ENCODE results near the gene CORO2B. TPM values are rescaled to one million over a fixed set of nuclear protein-coding genes. Genes with fewer than 3 reads are reported as not detected.

Gene CORO2B
- total and polyA plus RNA-seq, 9 of the 15 experiments (the other 6 are each of a cell fraction or from before 2014, with no cell fraction given) = not detected

DNA sequence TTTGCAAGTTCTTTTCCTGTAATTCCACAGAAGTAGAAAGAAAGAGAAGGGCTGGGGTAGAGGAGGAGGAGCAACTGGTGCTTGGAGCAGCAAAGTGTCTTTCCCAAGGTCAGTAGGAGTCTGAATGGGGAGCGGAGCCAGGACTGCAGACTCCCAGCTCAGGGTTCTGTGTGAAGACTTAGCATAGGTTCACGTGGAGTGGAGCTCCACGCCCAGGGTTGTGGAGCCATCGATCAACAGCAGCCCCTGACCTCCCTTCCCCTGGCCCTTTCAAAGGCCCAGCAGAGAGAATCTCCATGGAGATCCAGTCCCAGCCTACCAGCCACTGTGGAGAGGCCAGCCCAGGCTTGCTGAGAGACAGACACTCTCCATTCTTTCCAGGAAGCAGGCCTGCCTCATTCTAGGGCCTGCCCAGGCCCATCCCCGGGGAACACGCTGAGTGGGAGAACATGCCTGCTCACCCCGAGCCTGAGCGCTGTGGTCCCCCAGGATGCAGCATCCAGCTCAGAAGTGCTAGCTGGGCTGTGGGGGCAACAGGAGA is 62.1 kb downstream of the CORO2B start:
- Histone ChIP-seq H4K20me1 (replicated peaks; ENCODE audit: control insufficient read depth, insufficient read depth, low read length) (peaks cover 6% of the 10 kb centered on the region; the same call in 1 of the 2 replicates), H2AFZ (ENCODE audit: low read depth, low read length) (no peak overlapping the region), H3K4me1 (replicated peaks in 1 of 2; ENCODE audit: control insufficient read depth in 2 of 2, insufficient read depth in 2 of 2, low read length in 2 of 2) (peaks cover 0 to 4% of the 10 kb centered on the region in 2 experiments; a peak in 2 of 5 replicates), H3K4me3 (no peak overlapping the region), H3K27me3 (ENCODE audit: control insufficient read depth in 2 of 2, insufficient read depth in 2 of 2, low read length in 2 of 2) (peaks cover 4 to 38% of the 10 kb centered on the region in 2 experiments; a peak in 4 of 5 replicates), H3K36me3 (ENCODE audit: control insufficient read depth, insufficient read depth, low read length) (no peaks in the 10 kb centered on the region), H3K9me3 (replicated peaks; ENCODE audit: control insufficient read depth, insufficient read depth, low read depth, low read length) (no peaks in the 10 kb centered on the region), H3K79me2 (ENCODE audit: control insufficient read depth, insufficient read depth, low read length) (no peaks in the 10 kb centered on the region), H3K9ac (ENCODE audit: insufficient read depth in 1 of 2, low read depth in 2 of 2, low read length in 2 of 2) (no peak overlapping the region), H3K4me2 (ENCODE audit: insufficient read depth, low read length) (no peak overlapping the region), H3K9me1 (ENCODE audit: control insufficient read depth, insufficient read depth, low read length) (no peaks in the 10 kb centered on the region), H3K27ac (ENCODE audit: extremely low read depth, low read depth, low read length) (no peak overlapping the region)
- in situ Hi-C loops (cut with MboI) = no loop called here
- CTCF ChIA-PET (ENCODE audit: low intra/inter-chr PET ratio) = interaction anchor here (0.7 kb wide), 1 partner anchor 11 kb away, joined by 3 read pairs; no protein-coding TSS in a partner anchor
- ATAC-seq (no peak), DNase-seq (ENCODE audit: extremely low read depth in 1 of 4, low spot score in 3 of 4) (no peak), FAIRE-seq (no peak)
- BruUV-seq (replicated peaks) = no TSS peak
- TF ChIP-seq FOXP1 (CRISPR knock-in tag; IDR thresholded peaks at IDR 0.05) (no peak), DACH1 (IDR thresholded peaks at IDR 0.05; ENCODE audit: partially characterized antibody) (no peak), TEAD2 (tag; IDR thresholded peaks at IDR 0.05) (no peak), ZFP1 (CRISPR knock-in tag; IDR thresholded peaks at IDR 0.05) (no peak), JUND (IDR thresholded peaks at IDR 0.05; ENCODE audit: borderline replicate concordance, low read depth, low read length) (no peak), JUND (tag; IDR thresholded peaks at IDR 0.05; ENCODE audit: borderline replicate concordance, low read depth, low read length) (no peak), FOXK1 (CRISPR knock-in tag; IDR thresholded peaks at IDR 0.05; ENCODE audit: borderline replicate concordance) (no peak), BRCA1 (IDR thresholded peaks at IDR 0.05) (no peak), BRCA1 (CRISPR knock-in tag; IDR thresholded peaks at IDR 0.05) (no peak), MYNN (IDR thresholded peaks at IDR 0.05) (no peak), MYNN (CRISPR knock-in tag; IDR thresholded peaks at IDR 0.05) (no peak)
- TF ChIP-seq, protein P1, sequence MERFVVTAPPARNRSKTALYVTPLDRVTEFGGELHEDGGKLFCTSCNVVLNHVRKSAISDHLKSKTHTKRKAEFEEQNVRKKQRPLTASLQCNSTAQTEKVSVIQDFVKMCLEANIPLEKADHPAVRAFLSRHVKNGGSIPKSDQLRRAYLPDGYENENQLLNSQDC (CRISPR knock-in tag; IDR thresholded peaks at IDR 0.05) = no peak
- TF ChIP-seq, protein P2, sequence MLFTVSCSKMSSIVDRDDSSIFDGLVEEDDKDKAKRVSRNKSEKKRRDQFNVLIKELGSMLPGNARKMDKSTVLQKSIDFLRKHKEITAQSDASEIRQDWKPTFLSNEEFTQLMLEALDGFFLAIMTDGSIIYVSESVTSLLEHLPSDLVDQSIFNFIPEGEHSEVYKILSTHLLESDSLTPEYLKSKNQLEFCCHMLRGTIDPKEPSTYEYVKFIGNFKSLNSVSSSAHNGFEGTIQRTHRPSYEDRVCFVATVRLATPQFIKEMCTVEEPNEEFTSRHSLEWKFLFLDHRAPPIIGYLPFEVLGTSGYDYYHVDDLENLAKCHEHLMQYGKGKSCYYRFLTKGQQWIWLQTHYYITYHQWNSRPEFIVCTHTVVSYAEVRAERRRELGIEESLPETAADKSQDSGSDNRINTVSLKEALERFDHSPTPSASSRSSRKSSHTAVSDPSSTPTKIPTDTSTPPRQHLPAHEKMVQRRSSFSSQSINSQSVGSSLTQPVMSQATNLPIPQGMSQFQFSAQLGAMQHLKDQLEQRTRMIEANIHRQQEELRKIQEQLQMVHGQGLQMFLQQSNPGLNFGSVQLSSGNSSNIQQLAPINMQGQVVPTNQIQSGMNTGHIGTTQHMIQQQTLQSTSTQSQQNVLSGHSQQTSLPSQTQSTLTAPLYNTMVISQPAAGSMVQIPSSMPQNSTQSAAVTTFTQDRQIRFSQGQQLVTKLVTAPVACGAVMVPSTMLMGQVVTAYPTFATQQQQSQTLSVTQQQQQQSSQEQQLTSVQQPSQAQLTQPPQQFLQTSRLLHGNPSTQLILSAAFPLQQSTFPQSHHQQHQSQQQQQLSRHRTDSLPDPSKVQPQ (CRISPR knock-in tag; IDR thresholded peaks at IDR 0.05; ENCODE audit: borderline replicate concordance) = no peak
- intact Hi-C loops (cut with micrococcal nuclease) = no loop called here
- 18% methylated on average over 8 of the region's 8 CpGs for WGBS (ENCODE audit: insufficient coverage, low coverage, missing lambda C conversion rate)
- POLR2A ChIA-PET = no interaction called here

All from K562 (cell line).